ENCODE measurements around the gene ZNF775.

ZNF775 gene

GRCh38 chr7:150402671-150403321 lies 23.7 kb downstream of the ZNF775 start:
- no peak for DNase-seq

- DNase-seq = no peak
Observed at GRCh38 chr7:150403376-150404171, 24.4 kb downstream of the ZNF775 start.

DNA sequence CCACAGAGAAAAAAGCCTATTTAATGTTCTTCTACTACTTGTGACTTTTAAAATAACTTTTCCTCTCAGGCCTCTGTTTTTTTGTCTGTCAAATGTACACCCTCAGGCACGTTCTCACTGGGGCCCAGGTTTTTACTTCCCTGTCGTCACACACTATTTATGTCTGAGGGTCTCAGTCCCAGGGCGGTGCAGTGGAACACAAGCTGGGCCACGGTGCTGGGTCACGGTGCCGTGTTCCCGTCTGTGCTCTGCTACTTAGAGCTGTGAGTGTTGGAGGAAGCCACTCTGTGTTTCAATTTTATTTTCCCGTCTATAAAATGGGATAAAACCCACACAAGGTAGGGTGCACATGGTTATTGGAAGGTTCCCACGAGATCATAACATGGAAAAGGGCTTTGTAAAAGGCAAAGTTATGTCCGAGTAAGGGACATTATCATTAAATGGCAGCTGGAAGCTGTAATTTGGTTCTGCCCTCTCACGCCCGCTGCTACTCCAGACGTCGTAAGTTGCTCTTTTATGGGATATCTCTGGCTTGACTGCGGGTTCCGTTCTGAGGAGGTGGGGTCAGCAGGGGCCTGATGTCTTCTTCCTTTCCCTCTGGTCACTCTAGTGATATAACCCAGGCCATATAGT lies 25.2 kb downstream of the ZNF775 start:
- DNase-seq = no peak

DNA sequence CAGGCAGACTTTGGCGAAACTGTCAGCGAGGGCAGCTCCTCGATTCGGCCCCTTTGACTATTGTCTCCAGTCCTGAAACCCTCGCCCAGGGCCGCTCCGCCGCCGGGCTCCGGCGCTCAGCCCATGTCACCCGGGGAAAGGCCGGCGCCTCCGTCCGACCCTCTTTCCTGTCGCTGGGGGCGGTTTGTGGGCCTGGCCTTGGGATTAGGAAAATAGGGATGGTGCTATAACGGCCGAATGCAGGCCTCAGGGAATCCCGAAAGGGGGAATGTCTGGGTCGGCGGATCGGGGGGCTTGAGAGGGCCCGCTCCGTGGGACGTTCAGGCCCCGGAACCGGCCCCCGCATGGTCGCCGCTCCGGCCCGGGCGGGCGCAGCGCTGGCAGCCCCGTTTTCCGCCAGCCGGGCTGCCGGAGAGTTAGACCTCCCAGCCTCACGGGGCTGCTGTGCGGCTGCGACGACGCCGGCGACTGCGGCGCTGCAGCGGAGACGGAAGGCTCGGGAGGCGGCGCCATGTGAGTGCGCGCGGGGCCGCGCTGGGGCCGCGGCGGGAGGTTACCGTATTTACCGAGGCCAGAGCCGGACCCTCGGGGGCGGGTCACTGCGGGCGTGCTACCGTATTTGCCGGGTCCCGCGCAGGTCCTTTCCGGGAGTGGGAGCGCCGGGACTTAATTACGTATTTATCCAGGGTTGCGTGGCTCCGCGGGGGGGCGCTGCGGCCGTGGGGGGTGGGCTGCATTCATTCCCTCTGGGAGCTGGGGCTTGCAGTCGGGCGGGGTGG lies 25.9 kb downstream of the ZNF775 start:
- DNase-seq = peak; percentile 71

GRCh38 chr7:150405584-150406311 lies 26.6 kb downstream of the ZNF775 start:
- no peak for DNase-seq

DNA sequence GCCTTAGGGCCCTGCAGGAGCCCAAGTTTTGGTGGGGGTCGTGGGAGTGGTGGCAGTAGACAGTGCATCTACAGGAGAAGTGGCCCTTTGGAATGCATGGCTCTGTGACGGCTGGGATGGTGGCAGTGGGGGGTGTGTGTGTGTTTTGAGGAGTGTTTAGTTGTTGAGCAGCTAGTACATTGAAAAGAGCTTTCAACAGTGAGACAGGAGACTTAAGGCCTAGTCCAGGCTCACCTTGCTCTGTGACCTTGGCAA lies 27.1 kb downstream of the ZNF775 start:
- DNase-seq = no peak

DNA sequence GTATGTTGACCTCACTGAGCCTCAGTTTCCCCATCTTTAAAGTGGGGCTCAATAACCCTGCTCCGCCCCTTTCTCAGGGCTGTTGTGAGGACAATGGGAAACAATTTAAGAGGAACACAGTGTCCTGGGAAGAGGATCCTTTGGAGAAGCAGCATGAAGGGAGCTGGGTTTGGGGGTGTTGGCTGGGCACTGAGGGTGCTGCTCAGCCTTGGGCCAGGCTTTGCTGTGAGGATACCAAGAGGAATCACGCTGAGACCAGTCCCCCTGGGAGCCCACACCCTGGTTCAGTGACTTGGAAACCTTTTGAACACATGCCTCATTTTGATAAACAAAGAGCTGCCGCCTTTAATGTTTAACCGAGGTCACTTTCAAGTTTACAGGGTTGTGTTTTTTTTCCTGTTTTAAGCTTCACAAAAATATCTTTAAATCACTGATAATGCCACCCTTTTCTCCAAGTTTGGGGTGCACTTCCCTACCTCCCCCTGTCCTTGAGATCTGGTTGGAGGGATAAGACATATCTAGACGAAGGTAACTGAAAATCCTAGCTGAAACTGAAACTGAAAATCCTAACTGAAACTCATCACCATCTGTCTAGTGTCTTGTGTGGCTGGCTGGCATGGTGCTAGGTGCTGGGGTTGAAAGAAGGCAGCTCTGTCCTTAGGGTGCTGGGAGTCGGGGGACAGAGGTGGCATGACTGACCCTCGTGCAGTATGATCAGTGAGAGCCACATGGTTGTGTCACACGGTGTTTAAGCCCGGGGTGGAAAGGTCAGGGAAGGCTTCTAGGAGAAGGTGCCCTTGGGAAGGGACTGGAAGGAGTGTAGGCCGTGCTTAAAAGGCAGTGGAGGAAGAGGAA lies 27.7 kb downstream of the ZNF775 start:
- DNase-seq = no peak

- DNase-seq = no peak
Observed at GRCh38 chr7:150407588-150408392, 28.7 kb downstream of the ZNF775 start.

DNA sequence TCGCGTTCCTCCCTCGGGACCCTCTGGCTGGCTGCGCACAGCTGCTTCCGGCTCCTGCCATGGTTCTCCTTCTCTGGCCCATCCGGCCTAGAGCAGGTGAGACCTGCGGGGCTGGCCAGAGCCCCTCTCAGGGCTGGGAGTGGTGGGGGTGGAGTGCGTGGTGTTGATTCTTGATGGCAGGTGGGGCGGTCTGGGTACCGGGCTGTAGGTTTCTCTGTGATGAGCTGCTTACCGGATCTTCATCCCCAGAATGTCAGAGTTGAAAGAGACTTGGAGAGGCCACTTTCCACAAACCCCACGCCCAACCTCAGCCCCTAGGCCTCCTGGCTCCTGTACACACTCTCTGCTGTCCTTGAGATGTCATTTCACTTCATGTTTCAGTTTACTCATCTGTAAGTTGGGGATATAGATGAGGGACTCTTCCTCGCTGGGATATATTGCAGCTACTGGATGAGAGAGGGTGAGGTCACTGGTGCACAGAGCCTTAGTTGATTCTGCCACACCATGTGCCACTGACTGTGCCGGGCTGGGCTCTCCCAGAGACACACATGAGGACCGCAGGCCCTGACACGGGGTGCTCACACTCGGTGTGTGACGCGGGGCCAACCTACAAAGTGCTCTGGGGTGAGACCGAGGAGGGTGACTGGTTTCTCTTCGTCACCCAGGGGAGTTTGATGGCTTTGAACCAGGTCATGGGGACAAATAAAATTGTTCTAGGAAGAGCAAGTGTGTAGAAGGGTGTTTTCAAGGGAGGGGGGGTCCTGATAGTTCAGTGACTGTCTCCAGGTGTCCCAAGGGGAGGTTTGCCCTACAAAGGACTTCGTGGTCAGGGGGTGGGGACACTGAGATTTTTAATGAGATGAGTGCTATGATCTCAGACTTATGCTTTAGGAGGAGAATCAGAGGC lies 29.5 kb downstream of the ZNF775 start:
- DNase-seq = no peak

DNA sequence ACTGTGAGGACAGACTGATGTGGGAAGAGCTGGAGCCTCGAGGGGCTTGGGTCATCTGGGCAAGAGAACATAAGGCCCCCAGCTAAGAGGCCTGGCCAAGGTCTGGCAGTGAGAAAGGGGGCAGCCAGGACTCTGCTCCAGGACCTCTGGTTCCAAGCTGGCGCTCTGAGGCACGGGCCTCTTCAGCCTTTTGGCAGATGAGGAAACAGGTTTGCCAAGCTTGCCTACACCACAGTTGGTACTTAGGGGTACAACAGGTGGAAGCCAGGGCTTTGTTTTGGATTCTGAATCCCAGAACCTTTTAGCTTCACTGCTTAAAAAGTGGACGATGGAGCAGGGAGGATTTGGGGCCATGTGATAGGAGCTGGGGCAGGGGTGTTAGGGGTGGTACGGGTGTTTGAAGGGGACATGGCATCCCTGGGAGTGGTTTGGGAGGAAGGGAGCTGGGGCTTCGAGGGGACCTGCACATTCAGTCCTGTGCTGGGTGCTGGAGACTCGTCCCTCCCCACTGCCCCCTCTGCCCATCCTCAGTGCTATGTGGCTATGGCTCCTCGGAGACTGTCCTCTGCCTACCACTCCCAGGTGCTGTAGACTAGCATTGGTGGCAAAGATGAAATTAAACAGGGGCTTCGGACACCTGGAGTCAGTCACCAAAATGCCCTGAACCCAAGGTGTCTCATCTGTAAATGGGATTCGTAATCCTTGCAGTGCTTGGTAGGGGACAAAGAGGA lies 30.3 kb downstream of the ZNF775 start:
- DNase-seq = no peak

DNA sequence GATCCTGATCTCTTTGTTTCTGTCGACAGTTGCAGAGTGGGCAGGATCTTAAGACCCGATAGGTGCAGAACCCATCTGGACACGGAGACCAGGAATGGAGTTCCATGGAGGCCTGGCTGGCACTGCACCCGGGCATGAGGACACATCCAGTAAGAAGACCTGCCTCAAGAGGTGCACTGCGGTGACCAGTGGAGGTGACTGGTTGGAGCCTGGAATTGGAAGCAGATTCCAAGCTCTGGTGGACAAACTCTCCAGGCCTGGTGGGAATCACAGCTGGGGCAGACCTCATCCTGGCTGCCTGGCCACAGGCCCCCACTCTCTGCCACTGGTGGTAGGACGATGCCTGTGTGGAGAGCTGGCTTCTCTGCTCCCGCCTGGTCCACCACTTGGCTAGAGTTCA lies 31.0 kb downstream of the ZNF775 start:
- no peak for DNase-seq

DNA sequence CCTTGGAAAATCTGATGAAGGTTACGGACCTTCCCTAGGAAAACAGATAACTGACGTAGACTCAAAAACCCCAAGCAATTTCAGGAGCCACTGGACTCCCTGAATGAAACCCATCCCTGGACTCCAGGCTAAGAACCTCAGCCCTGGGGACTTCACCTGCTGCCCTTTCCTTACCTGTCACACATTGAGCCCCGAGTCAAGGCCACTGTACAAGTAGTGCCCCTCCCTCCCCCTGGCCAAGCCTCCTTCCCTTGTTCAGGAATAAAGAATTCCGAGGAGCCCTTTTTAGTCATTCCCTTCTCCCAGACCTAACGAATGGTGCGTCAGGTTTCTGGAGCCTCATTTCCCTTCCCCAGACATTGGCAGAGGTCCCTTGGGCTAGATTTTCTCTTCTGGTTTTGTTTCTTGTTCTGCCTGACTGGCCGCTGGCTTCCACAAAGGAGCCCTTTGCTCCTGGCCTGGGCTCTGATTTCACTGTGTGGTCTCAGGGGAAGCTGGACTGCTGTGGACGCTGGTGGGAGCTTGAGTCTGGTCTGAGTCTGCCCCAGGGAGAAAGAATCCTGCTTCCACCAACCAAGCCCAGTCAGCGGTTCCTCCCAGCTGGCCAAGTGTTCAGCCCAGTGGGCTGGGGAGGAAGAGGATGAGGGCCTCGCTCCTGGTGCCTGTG lies 31.7 kb downstream of the ZNF775 start:
- DNase-seq = no peak

DNA sequence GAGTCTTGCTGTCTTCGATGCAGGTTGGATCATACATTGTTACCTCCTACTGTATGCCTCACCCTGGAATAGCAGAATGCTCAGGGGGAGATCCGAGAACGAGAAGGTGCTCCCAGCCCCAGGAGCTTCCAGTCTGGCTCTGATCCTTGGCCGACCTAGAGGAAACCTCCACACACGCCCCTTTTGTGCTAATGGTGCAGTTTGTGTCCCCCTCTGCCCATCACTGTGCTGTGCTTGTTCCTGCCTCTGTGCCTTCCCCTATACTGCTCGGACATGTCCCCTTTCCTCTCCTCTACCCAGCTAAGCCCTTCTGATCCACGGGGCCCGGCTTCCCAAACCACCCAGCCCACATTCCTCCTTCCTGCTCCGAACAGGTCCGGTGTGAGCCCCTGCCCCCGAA lies 32.5 kb downstream of the ZNF775 start:
- DNase-seq = no peak

GRCh38 chr7:150412016-150412415 lies 32.9 kb downstream of the ZNF775 start:
- DNase-seq = no peak

- DNase-seq = no peak
Observed at GRCh38 chr7:150412518-150413488, 33.7 kb downstream of the ZNF775 start.

DNA sequence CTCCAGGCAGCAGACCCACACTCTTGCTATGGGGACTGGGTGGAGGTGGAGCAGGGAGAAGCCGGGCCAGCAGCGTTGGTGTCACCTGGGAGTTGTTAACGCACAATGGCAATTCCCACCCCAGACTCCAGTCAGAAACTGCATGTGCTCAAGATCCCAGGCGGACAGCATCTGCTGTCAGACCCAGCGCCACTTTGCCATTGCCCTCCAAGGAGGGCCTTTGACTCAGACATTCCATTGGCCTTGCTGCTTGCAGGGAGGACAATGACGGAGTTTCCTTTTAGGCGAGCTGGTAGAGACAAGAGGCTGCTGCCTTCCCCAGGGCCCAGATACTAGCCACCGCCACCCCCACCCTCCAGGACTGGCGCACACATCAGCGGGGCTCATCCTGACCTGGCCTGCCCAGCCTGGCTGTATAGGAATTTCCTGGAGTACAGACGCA lies 34.5 kb downstream of the ZNF775 start:
- no peak for DNase-seq

All from GDM1 (cell line).